Right ventricle myocardium superior (tissue), 1 donor: ENCODE measurements around the gene TCEAL9. TPM values are rescaled to one million over a fixed set of nuclear protein-coding genes. Genes with fewer than 3 reads are reported as not detected.
"Not testable (repeated sequence)": the region's sequence is repeated elsewhere in the genome, so short reads cannot be mapped to it uniquely, and the experiment has no call there.

Source experiments
- ATAC-seq: fragments of 200-7000 bp; cut with Tn5 transposase; one replicate; pipeline ENCODE4 v1.9.1; 2020; ENCODE audit warnings: mild to moderate bottlenecking; ENCODE audit not compliant: poor library complexity
- DNase-seq: peaks from one replicate; pipeline ENCODE4 v3.0.0-alpha.2; 2020
- intact Hi-C: fragments of 100-400 bp; cut with DNase I; formaldehyde crosslinking; loops from one replicate; pipeline ENCODE4 v1.11.2; 2022
- long read RNA-seq: library from polyadenylated mRNA; unstranded; transcript quantifications from one replicate; pipeline ENCODE4 v2.0.0, GENCODE V29; 2021
- total RNA-seq: library from RNA; stranded (reverse); fragmentation: NEBNext Ultra II Directional; extraction: Animal tissue kit (Norgen Biotek cat#: 25700); gene quantifications from one replicate; pipeline ENCODE4 v1.2.1, GENCODE V29; 2021
- donor health status: DM: no; HTN: yes; CAD: no; lungs with severe emphysema.

The TCEAL9 gene
- total RNA-seq, result 16.2 TPM
- long read RNA-seq, transcript TCEAL9-202 (3 exons, 1,033 nt), result major isoform, 8 of 14 reads
- long read RNA-seq, transcript TCEAL9-201 (2 exons, 699 nt), result minor isoform, 6 of 14 reads
- long read RNA-seq, partial matches to known transcripts, result 0 of 14 reads
- long read RNA-seq, other reads (novel, unspliced or antisense), result 0 of 14 reads

- intact Hi-C loops, result no loop called here
- ATAC-seq, result peak; percentile 97
- peak; percentile 61 for DNase-seq
Measured at GRCh38 chrX:103356130-103356798, at the start of gene TCEAL9. Gene TCEAL9, plus strand, starts transcription at chrX:103356506. Its CDS starts 1,179 bp downstream, at chrX:103357685.

DNA sequence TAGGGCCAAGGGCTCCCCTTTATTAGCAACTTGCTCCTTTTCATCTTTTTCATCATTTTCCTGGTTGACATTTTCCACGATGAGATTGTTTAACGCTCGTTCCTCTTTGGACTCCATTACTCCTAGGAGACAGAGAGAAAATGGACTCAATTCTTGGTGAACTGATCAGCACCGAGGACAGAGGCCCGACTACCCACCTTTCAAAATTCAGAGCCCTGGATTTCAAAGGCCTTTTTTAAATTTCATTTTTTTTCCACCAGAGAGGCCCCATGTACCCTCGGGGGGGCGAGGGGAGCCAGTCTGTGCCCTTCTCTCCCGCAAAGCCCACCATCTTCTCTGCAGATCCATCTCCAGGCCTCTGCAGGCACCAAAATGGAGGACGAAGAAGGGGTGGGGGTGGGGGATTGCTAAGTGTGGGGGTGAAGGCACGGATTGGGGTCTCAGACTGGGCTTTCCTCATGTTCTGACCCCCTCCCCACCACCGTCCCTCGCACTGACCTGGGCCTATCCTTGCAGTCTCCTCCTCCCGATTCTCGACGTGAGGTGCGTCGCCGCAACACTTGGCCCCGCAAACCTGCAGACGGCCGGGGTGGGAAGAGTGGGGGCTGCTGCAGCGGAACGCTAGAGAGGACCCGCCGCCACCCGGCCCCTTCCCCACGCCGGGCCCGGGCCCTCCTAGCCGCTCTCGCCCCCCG, 46.3 kb upstream of the TCEAL9 start:
- intact Hi-C loops, result no loop called here
- DNase-seq, result no peak
- ATAC-seq, result no peak

DNA sequence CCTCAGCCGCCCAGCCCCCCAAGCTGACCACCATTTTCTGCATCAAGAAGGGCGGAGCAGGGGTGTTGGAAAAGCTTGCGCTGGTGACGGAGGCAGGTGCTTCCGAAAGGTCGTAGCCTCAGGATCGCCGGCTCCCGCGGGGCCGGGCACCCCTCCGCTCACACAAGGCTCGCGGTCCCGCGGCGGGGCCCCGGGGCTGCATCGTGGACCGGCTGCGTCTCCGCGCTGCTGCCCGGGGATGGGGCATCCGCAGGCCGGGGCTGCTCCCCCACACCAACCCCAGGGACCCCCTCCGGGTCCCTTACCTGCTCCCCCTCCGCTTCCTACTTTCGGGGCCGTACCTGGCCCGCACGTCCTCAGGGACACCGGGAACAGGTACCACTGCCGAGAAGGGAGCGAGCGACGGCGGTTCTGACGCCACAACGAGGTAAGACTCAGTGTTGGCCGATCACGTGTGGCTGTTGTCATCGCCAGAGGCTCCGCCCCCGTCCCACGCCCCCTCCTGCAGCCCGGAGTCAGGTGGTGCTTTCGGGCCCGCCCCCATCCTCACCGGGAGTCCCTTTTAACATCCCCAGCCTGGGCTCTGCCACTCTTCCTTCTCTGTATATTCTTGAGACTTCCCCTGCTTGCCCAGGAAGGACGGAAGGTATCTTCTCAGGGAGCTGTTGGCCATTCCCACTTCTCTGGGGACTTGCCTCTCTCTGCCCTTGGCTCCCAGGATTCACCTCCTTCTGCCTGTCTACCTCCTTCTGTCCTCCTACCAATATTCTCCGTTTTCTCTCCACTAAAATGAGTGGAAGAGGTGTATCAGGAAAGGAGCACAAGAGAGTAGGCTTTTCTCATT, 45.5 kb upstream of the TCEAL9 start, which contains the start of gene BEX2:
Gene BEX2, minus strand, starts transcription at position 436 of the 844 bp plus-strand sequence. CDS start 1,014 bp downstream, outside the sequence.
- peak; percentile 49 for DNase-seq
- no peak for ATAC-seq
- intact Hi-C loops, result no loop called here

- ATAC-seq, result no peak
- intact Hi-C loops, result no loop called here
Measured at GRCh38 chrX:103311399-103311780, 44.9 kb upstream of the TCEAL9 start.

DNA sequence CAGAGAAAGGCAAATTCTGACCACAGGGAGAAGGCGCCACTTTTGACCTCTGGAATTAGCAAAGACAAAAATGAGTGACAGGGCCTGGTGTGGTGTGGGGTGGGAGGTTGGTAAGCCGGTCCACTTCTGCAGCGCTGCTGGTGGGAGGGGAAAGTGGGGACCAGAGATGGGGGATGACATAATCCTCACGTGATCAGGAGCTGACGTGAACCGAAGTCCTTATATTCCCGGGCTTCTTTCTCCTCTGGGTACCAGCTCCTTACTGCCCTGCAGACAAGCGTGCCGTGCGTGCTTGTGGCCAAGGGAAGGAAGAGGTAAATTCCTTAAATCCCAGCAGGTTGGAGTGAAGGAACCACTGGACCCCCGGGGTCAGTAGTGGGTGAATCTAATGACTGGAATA, 26.3 kb upstream of the TCEAL9 start, which contains the start of gene TCEAL7:
Gene TCEAL7, plus strand, starts transcription at position 249 of the 400 bp plus-strand sequence. CDS start 1,165 bp downstream, outside the sequence.
- peak; percentile 57 for DNase-seq

More at GRCh38 chrX:103311399-103311780, 44.9 kb upstream of the TCEAL9 start:
- no peak for DNase-seq

DNA sequence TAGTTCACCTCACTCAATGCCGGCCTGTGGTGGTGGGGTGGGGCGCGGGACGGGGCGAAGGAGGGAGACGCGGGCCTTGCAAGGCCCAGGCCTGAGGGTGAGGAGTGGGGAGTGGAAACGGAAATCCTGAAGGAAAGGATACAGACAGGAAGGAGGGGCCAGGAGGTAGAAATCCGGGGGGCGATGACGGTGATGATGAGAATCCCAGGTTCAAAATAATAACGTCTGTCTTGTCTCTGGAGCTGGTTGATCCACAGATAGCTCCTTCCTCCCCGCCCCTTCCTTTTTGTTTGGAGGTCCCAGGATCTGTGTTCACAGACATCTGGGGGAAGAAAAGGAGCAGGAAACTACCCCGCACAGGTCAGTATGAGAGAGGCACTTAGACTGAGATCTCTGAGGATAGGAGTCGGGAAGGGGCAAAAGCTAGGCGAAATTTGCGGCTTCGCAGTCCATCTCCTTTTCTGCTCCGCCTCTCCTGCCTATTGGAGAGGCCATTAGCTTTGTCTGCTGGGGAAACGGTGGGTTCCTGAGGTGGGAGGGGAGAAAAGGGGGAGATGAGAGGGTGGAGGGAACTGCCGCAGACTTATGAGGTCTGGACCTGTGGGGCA, 25.5 kb upstream of the TCEAL9 start:
- no peak for ATAC-seq
- intact Hi-C loops, result no loop called here
- DNase-seq, result no peak

More for the DNA sequence above, 26.3 kb upstream of the TCEAL9 start, which contains the start of gene TCEAL7:
- intact Hi-C loops, result no loop called here
- ATAC-seq, result peak; percentile 67

- intact Hi-C loops, result no loop called here
- no peak for DNase-seq
Measured at GRCh38 chrX:103338663-103339062, 17.6 kb upstream of the TCEAL9 start.

GRCh38 chrX:103343105-103343504, 13.2 kb upstream of the TCEAL9 start:
- intact Hi-C loops, result loop anchor here (5.0 kb wide), 1 partner anchor 124 kb away; no protein-coding TSS in a partner anchor
- DNase-seq, result no peak
- ATAC-seq, result no peak

More at GRCh38 chrX:103338663-103339062, 17.6 kb upstream of the TCEAL9 start:
- no peak for ATAC-seq

DNA sequence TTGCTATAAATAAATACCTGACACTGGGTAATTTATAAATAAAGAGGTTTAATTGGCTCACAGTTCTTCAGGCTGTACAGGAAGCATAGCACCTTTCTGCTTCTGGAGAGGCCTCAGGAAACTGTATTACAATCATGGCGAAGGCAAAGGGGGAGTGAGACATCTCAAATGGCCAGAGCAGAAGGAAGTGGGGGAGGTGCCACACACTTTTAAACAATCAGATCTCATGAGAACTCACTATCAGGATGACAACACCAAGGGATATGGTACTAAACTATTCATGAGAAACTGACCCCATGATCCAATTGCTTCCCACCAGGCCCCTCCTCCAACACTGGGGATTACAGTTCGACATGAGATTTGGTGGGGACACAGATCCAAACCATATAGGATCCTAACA, 11.7 kb upstream of the TCEAL9 start:
- ATAC-seq, result no peak
- intact Hi-C loops, result loop anchor here (5.0 kb wide), 1 partner anchor 123 kb away; no protein-coding TSS in a partner anchor
- no peak for DNase-seq

GRCh38 chrX:103347682-103348397, 8.5 kb upstream of the TCEAL9 start:
- no peak for DNase-seq
- intact Hi-C loops, result no loop called here
- ATAC-seq, result no peak

DNA sequence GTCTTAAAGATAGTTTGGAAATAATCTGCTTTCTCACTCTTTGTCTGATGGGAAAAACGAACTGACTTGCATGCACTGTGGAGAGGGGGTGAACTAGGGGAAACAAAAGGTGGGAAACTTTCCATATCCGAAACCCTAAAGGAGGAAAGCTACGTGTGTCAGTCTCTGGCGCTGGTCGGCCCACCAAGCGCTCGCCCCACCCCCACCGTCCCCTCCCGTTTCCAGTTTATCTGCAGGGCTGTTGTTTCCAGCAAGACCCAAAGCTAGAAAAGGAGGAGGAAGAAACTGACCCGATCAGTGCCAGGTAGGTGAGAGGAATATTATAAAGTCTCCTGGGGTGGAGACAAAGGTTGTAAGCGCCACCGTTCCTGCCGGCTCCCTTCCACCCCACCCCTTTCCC, 552 bp downstream of the TCEAL9 start:
- DNase-seq (no peak), ATAC-seq (peak; percentile 88)
- intact Hi-C loops, result no loop called here

DNA sequence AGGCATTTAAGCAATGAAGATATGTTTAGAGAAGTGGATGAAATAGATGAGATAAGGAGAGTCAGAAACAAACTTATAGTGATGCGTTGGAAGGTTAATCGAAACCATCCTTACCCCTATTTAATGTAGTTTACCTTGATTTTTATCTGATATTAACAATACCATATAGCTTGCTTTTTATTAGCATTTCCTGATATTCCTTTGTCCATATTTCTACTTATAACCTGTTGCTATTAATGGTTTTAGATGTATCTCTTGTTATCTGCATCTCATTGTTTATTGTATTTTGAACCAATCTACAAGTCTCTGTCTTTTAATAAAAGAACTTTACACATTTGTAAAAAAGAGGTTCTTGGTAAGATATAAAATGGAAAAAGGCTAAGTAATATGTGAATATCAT, 1.6 kb downstream of the TCEAL9 start:
- no peak for ATAC-seq
- DNase-seq, result no peak
- intact Hi-C loops, result no loop called here

- ATAC-seq, intact Hi-C loops, DNase-seq: not testable (repeated sequence)
Measured at GRCh38 chrX:103359605-103360004, 3.3 kb downstream of the TCEAL9 start.

DNA sequence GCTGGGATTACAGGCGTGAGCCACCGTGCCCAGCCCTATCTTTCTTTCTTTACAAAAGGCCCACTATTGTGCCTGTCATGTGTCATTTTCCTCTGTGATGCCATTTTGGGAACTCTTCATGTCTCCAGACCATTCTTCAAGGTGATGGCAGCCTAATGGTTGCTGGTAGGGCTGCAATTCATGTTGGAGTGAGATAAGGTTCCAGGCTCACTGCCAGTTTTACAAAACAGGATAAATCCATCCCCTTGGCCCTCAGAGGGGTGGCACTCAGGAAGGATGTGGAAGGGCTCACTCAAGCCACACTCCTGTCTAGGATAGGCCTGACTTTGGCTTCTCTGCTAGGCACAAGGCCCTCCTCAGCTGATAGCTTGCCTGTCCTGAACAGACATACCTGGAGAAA, 3.8 kb downstream of the TCEAL9 start:
- intact Hi-C loops, result no loop called here
- ATAC-seq (no peak), DNase-seq (no peak)

- intact Hi-C loops, result no loop called here
- DNase-seq, result no peak
- no peak for ATAC-seq
Measured at GRCh38 chrX:103360916-103361315, 4.6 kb downstream of the TCEAL9 start.

- DNase-seq, result no peak
- ATAC-seq, result no peak
- intact Hi-C loops, result no loop called here
Measured at GRCh38 chrX:103361798-103362197, 5.5 kb downstream of the TCEAL9 start.

DNA sequence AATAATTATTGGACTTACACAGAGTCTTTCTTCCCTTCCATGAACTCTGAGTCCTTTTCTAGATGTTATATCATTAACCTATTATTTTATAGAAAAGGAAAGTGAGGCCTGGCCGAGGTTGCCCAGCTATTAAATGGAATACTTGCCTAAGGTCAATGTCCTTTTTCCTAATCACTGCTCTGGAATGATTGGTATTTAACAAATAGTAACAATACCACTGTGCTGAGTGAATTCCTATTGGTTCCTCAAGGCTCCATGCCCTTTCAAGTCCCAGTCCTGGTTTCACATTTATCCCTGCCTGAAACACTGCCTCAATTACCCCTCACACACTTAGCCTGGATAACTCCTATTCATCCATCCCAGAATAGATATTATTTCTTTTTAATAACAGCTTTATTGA, 6.2 kb downstream of the TCEAL9 start:
- intact Hi-C loops, result no loop called here
- ATAC-seq (no peak), DNase-seq (no peak)

DNA sequence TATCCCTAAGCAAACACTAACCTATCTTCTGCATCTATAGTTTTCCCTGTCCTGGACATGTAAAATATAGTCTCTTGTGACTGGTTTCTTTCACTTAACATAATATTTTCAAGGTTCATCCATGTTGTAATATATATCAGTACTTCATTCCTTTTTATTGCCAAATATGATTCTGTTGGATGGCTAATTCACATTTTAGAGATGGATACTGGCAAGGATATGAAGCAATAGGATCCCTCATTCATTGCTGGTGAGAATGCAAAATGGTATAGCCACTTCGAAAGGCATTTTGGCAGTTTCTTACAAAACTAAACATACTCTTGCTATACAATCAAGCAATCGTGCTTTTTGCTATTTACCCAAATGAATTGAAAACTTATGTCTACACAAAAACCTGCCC, 6.7 kb downstream of the TCEAL9 start:
- ATAC-seq, result no peak
- intact Hi-C loops, result no loop called here
- no peak for DNase-seq
